SK-N-MC (cell line): ENCODE results near the gene CYB5R3.
"Not testable (repeated sequence)": the region's sequence is repeated elsewhere in the genome, so short reads cannot be mapped to it uniquely, and the experiment has no call there.

Experiments
- FOXP2 ChIP-seq: optimal IDR thresholded peaks from 2 replicates; pipeline ENCODE3; 2011; ENCODE audit warnings: mild to moderate bottlenecking, moderate library complexity; ENCODE audit not compliant: insufficient read depth; ENCODE audit errors: extremely low read length, control extremely low read depth
- POLR2AphosphoS5 ChIP-seq: IDR thresholded peaks from 2 replicates; pipeline ENCODE4 v1.6.1; 2012; ENCODE audit warnings: mild to moderate bottlenecking, low read depth, low read length, borderline replicate concordance

- TF ChIP-seq POLR2AphosphoS5, FOXP2: not testable (repeated sequence)
These were observed 78.1 kb downstream of the CYB5R3 start for GRCh38 chr22:42571068-42571467.
